Measurements from ENCODE around the gene ZNF862. TPM values are rescaled to one million over a fixed set of nuclear protein-coding genes. Genes with fewer than 3 reads are reported as not detected.

Gene ZNF862
- total RNA-seq, 4 donors from 2014 or later = 18.4 to 61.1 (median 22.1) TPM

GRCh38 chr7:149808311-149808710, 29.9 kb upstream of the ZNF862 start:
- 90% methylated on average over 2 of the region's 10 CpGs for WGBS
- H3K27me3 ChIP-seq = peaks cover 3% of the 10 kb centered on the region

DNA sequence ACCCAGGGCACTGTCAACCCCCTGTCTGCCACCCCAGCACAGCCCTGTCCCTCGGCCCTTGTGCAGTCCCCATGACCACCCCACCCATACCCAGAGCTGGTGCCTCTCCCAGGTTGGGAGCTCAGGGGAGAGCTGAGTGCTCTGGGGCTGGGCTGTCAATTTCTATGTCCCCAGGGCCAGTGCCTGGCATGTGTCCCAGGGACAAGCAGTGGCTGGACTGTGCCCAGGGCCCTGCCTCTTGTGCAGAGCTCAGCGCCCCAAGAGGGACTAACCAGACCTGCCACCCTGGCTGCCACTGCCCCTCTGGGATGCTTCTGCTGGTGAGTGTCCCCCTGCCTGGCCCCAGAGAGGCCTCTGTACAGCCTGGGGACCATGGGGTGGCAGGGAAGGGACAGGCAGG, 29.0 kb upstream of the ZNF862 start:
- Histone ChIP-seq H3K27me3 (peaks cover 3% of the 10 kb centered on the region), H3K9me3 (no peaks in the 10 kb centered on the region), H3K36me3 (no peaks in the 10 kb centered on the region), H3K4me3 (no peak overlapping the region), H3K4me1 (no peaks in the 10 kb centered on the region), H3K27ac (no peak overlapping the region)
- no peak for TF ChIP-seq POLR2A (IDR thresholded peaks at IDR 0.05)
- TF ChIP-seq EP300 (IDR thresholded peaks at IDR 0.05) = no peak
- TF ChIP-seq POLR2AphosphoS5 (IDR thresholded peaks at IDR 0.05) = no peak
- TF ChIP-seq, protein P1, sequence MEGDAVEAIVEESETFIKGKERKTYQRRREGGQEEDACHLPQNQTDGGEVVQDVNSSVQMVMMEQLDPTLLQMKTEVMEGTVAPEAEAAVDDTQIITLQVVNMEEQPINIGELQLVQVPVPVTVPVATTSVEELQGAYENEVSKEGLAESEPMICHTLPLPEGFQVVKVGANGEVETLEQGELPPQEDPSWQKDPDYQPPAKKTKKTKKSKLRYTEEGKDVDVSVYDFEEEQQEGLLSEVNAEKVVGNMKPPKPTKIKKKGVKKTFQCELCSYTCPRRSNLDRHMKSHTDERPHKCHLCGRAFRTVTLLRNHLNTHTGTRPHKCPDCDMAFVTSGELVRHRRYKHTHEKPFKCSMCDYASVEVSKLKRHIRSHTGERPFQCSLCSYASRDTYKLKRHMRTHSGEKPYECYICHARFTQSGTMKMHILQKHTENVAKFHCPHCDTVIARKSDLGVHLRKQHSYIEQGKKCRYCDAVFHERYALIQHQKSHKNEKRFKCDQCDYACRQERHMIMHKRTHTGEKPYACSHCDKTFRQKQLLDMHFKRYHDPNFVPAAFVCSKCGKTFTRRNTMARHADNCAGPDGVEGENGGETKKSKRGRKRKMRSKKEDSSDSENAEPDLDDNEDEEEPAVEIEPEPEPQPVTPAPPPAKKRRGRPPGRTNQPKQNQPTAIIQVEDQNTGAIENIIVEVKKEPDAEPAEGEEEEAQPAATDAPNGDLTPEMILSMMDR (IDR thresholded peaks at IDR 0.05) = no peak
- no peak for DNase-seq (ENCODE audit: low spot score in 2 of 2)
- WGBS = no CpG with 5 or more reads among the region's 2 CpGs

More at GRCh38 chr7:149808311-149808710, 29.9 kb upstream of the ZNF862 start:
- Histone ChIP-seq H3K4me1 (no peaks in the 10 kb centered on the region), H3K9me3 (no peaks in the 10 kb centered on the region), H3K4me3 (no peak overlapping the region), H3K36me3 (no peaks in the 10 kb centered on the region), H3K27ac (no peak overlapping the region)
- no peak for TF ChIP-seq POLR2A (IDR thresholded peaks at IDR 0.05)
- no peak for TF ChIP-seq EP300 (IDR thresholded peaks at IDR 0.05)
- TF ChIP-seq, protein P1 (IDR thresholded peaks at IDR 0.05) = no peak
- TF ChIP-seq POLR2AphosphoS5 (IDR thresholded peaks at IDR 0.05) = no peak
- no peak for DNase-seq (ENCODE audit: low spot score in 2 of 2)

DNA sequence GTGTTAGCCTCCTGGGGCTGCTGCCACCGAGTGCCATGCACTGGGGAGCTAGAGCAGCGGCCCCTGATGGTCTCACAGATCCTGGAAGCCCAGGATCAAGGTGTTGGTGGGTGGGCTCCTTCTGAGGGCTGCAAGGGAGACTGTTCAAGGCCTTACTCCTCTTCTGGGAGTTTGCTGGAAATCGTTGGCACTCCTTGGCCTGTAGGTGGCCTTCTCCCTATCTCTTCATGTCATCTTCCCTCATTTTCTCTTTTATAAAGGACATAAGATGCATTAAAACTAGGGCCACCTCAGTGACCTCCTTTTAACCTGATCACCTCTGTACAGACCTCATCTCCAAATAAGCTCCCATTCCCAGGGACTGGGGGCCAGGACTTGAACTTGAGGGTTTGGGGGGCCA, 27.0 kb upstream of the ZNF862 start:
- peaks cover 4% of the 10 kb centered on the region for H3K27me3 ChIP-seq
- H3K9me3 ChIP-seq = no peaks in the 10 kb centered on the region
- no peak overlapping the region for H3K4me3 ChIP-seq
- no peaks in the 10 kb centered on the region for H3K36me3 ChIP-seq
- DNase-seq (ENCODE audit: low spot score in 2 of 2) = no peak
- no peaks in the 10 kb centered on the region for H3K4me1 ChIP-seq
- H3K27ac ChIP-seq = no peak overlapping the region
- no peak for TF ChIP-seq POLR2A (IDR thresholded peaks at IDR 0.05)
- TF ChIP-seq EP300 (IDR thresholded peaks at IDR 0.05) = no peak
- TF ChIP-seq, protein P1 (IDR thresholded peaks at IDR 0.05) = no peak
- no peak for TF ChIP-seq POLR2AphosphoS5 (IDR thresholded peaks at IDR 0.05)
- WGBS = 51% methylated on average over 3 of the region's 3 CpGs

DNA sequence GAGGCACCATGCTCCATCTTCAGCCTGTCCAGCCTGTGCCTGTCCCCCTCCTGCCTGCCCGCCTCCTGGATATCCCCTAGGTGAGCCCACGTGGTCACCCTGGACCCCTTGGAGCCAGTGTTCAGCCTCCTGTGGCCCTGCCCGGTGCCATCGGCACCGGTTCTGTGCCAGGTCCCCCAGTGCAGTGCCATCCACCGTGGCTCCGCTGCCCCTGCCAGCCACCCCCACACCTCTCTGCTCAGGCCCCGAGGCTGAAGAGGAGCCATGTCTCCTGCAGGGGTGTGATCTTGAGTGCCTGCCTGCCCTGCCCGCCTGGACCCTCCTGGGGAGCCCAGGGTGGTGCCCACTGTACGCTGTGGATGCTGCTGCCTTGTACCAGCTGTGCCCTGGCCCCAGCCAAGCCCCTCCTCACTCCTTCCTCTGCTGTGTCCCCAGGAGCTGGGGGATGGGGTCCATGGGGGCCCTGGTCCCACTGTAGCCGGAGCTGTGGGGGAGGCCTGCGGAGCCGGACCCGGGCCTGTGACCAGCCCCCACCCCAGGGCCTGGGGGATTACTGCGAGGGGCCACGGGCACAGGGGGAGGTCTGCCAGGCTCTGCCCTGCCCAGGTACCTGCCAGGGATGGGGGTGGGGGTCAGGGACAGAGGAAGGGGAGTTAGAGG, 26.2 kb upstream of the ZNF862 start:
- WGBS = 89% methylated on average over 5 of the region's 16 CpGs
- H3K9me3 ChIP-seq = no peaks in the 10 kb centered on the region

More for the DNA sequence above, 26.2 kb upstream of the ZNF862 start:
- Histone ChIP-seq H3K27me3 (peaks cover 4% of the 10 kb centered on the region), H3K4me1 (no peaks in the 10 kb centered on the region), H3K4me3 (no peak overlapping the region), H3K27ac (no peak overlapping the region), H3K36me3 (no peaks in the 10 kb centered on the region)
- DNase-seq (ENCODE audit: low spot score in 2 of 2) = no peak
- no peak for TF ChIP-seq POLR2A (IDR thresholded peaks at IDR 0.05)
- no peak for TF ChIP-seq EP300 (IDR thresholded peaks at IDR 0.05)
- TF ChIP-seq, protein P1 (IDR thresholded peaks at IDR 0.05) = no peak
- TF ChIP-seq POLR2AphosphoS5 (IDR thresholded peaks at IDR 0.05) = no peak
